Measurements from ENCODE around the gene RELA.

Gene RELA

GRCh38 chr11:65651589-65652510, 10.9 kb downstream of the RELA start:
- Histone ChIP-seq H2BK5ac (ENCODE audit: low read length) (peak overlapping the region; percentile 59), H3K79me1 (ENCODE audit: low read length) (no peaks in the 10 kb centered on the region), H3K4me1 (ENCODE audit: control insufficient read depth, low read depth, low read length) (peaks cover 2% of the 10 kb centered on the region), H3K27me3 (ENCODE audit: insufficient read depth, low read length, poor library complexity) (no peaks in the 10 kb centered on the region), H3K79me2 (ENCODE audit: control insufficient read depth, insufficient read depth, low read length) (no peaks in the 10 kb centered on the region), H3K23ac (ENCODE audit: low read length) (no peak overlapping the region), H4K8ac (ENCODE audit: low read depth, low read length) (no peak overlapping the region), H3K4me2 (ENCODE audit: low read length) (peak overlapping the region; percentile 94), H2BK15ac (replicated peaks; ENCODE audit: low read depth) (no peak overlapping the region), H2BK120ac (ENCODE audit: low read depth, low read length) (no peak overlapping the region), H3K56ac (ENCODE audit: low read length) (peak overlapping the region; percentile 96), H2AK5ac (ENCODE audit: low read length) (peak overlapping the region; percentile 30), H3K27ac (ENCODE audit: low read depth, low read length) (peak overlapping the region; percentile 57), H3K18ac (ENCODE audit: low read length) (no peak overlapping the region), H3K4me3 (ENCODE audit: low read length) (peak overlapping the region; percentile 43), H3K9ac (ENCODE audit: low read length) (peak overlapping the region; percentile 89), H3K4ac (ENCODE audit: low read depth, low read length) (no peak overlapping the region), H3K36me3 (ENCODE audit: control insufficient read depth, insufficient read depth, low read length) (no peaks in the 10 kb centered on the region), H4K5ac (ENCODE audit: low read length) (no peak overlapping the region)
- no peak for DNase-seq
- no CpG with 5 or more reads among the region's 28 CpGs for WGBS (ENCODE audit: extremely low coverage, insufficient coverage, low lambda C conversion rate)

- no peak overlapping the region for H4K5ac ChIP-seq (ENCODE audit: low read length)
- no peak overlapping the region for H3K4me3 ChIP-seq (ENCODE audit: low read length)
- H3K27ac ChIP-seq (ENCODE audit: low read depth, low read length) = no peak overlapping the region
- H3K9ac ChIP-seq (ENCODE audit: low read length) = no peak overlapping the region
- H3K79me2 ChIP-seq (ENCODE audit: control insufficient read depth, insufficient read depth, low read length) = no peaks in the 10 kb centered on the region
- H4K8ac ChIP-seq (ENCODE audit: low read depth, low read length) = no peak overlapping the region
- no peak overlapping the region for H3K4ac ChIP-seq (ENCODE audit: low read depth, low read length)
- H3K4me1 ChIP-seq (ENCODE audit: control insufficient read depth, low read depth, low read length) = peaks cover 2% of the 10 kb centered on the region
- H3K18ac ChIP-seq (ENCODE audit: low read length) = no peak overlapping the region
- H3K79me1 ChIP-seq (ENCODE audit: low read length) = no peaks in the 10 kb centered on the region
- H2BK15ac ChIP-seq (replicated peaks; ENCODE audit: low read depth) = no peak overlapping the region
- no peak for DNase-seq
- H3K23ac ChIP-seq (ENCODE audit: low read length) = no peak overlapping the region
- H3K36me3 ChIP-seq (ENCODE audit: control insufficient read depth, insufficient read depth, low read length) = no peaks in the 10 kb centered on the region
- H3K4me2 ChIP-seq (ENCODE audit: low read length) = no peak overlapping the region
- no peak overlapping the region for H2AK5ac ChIP-seq (ENCODE audit: low read length)
- H3K56ac ChIP-seq (ENCODE audit: low read length) = no peak overlapping the region
- no peak overlapping the region for H2BK5ac ChIP-seq (ENCODE audit: low read length)
- no peak overlapping the region for H2BK120ac ChIP-seq (ENCODE audit: low read depth, low read length)
- WGBS (ENCODE audit: extremely low coverage, insufficient coverage, low lambda C conversion rate) = no CpG with 5 or more reads among the region's 3 CpGs
- no peaks in the 10 kb centered on the region for H3K27me3 ChIP-seq (ENCODE audit: insufficient read depth, low read length, poor library complexity)
These were observed 11.5 kb downstream of the RELA start for GRCh38 chr11:65651339-65651588.

- no peak overlapping the region for H4K5ac ChIP-seq (ENCODE audit: low read length)
- H3K18ac ChIP-seq (ENCODE audit: low read length) = no peak overlapping the region
- H3K27me3 ChIP-seq (ENCODE audit: insufficient read depth, low read length, poor library complexity) = no peaks in the 10 kb centered on the region
- H3K56ac ChIP-seq (ENCODE audit: low read length) = no peak overlapping the region
- no peaks in the 10 kb centered on the region for H3K79me2 ChIP-seq (ENCODE audit: control insufficient read depth, insufficient read depth, low read length)
- H2AK5ac ChIP-seq (ENCODE audit: low read length) = no peak overlapping the region
- DNase-seq = peak; percentile 21
- H3K4me3 ChIP-seq (ENCODE audit: low read length) = no peak overlapping the region
- H3K23ac ChIP-seq (ENCODE audit: low read length) = no peak overlapping the region
- no peak overlapping the region for H3K27ac ChIP-seq (ENCODE audit: low read depth, low read length)
- no peak overlapping the region for H2BK120ac ChIP-seq (ENCODE audit: low read depth, low read length)
- no peak overlapping the region for H2BK5ac ChIP-seq (ENCODE audit: low read length)
- H3K36me3 ChIP-seq (ENCODE audit: control insufficient read depth, insufficient read depth, low read length) = no peaks in the 10 kb centered on the region
- no peak overlapping the region for H2BK15ac ChIP-seq (replicated peaks; ENCODE audit: low read depth)
- H4K8ac ChIP-seq (ENCODE audit: low read depth, low read length) = no peak overlapping the region
- no CpG with 5 or more reads among the region's 20 CpGs for WGBS (ENCODE audit: extremely low coverage, insufficient coverage, low lambda C conversion rate)
- H3K4me2 ChIP-seq (ENCODE audit: low read length) = no peak overlapping the region
- H3K4ac ChIP-seq (ENCODE audit: low read depth, low read length) = no peak overlapping the region
- no peaks in the 10 kb centered on the region for H3K79me1 ChIP-seq (ENCODE audit: low read length)
- no peak overlapping the region for H3K9ac ChIP-seq (ENCODE audit: low read length)
- peaks cover 2% of the 10 kb centered on the region for H3K4me1 ChIP-seq (ENCODE audit: control insufficient read depth, low read depth, low read length)
These were observed 12.0 kb downstream of the RELA start for GRCh38 chr11:65650547-65651338.

- Histone ChIP-seq H3K23ac (ENCODE audit: low read length) (no peak overlapping the region), H3K79me1 (ENCODE audit: low read length) (no peaks in the 10 kb centered on the region), H3K56ac (ENCODE audit: low read length) (no peak overlapping the region), H3K9ac (ENCODE audit: low read length) (no peak overlapping the region), H2BK5ac (ENCODE audit: low read length) (no peak overlapping the region), H3K4ac (ENCODE audit: low read depth, low read length) (no peak overlapping the region), H2BK15ac (replicated peaks; ENCODE audit: low read depth) (no peak overlapping the region), H4K5ac (ENCODE audit: low read length) (no peak overlapping the region), H3K27me3 (ENCODE audit: insufficient read depth, low read length, poor library complexity) (no peaks in the 10 kb centered on the region), H3K36me3 (ENCODE audit: control insufficient read depth, insufficient read depth, low read length) (no peaks in the 10 kb centered on the region), H2BK120ac (ENCODE audit: low read depth, low read length) (no peak overlapping the region), H3K4me1 (ENCODE audit: control insufficient read depth, low read depth, low read length) (peaks cover 2% of the 10 kb centered on the region), H3K27ac (ENCODE audit: low read depth, low read length) (no peak overlapping the region), H3K18ac (ENCODE audit: low read length) (no peak overlapping the region), H2AK5ac (ENCODE audit: low read length) (no peak overlapping the region), H3K4me3 (ENCODE audit: low read length) (no peak overlapping the region), H3K4me2 (ENCODE audit: low read length) (no peak overlapping the region), H4K8ac (ENCODE audit: low read depth, low read length) (no peak overlapping the region), H3K79me2 (ENCODE audit: control insufficient read depth, insufficient read depth, low read length) (no peaks in the 10 kb centered on the region)
- WGBS (ENCODE audit: extremely low coverage, insufficient coverage, low lambda C conversion rate) = no CpG with 5 or more reads among the region's 16 CpGs
- DNase-seq = no peak
These were observed 12.8 kb downstream of the RELA start for GRCh38 chr11:65649656-65650546.

- Histone ChIP-seq H2BK15ac (replicated peaks; ENCODE audit: low read depth) (no peak overlapping the region), H3K27ac (ENCODE audit: low read depth, low read length) (no peak overlapping the region), H2BK120ac (ENCODE audit: low read depth, low read length) (no peak overlapping the region), H4K8ac (ENCODE audit: low read depth, low read length) (no peak overlapping the region), H3K9ac (ENCODE audit: low read length) (no peak overlapping the region), H3K4ac (ENCODE audit: low read depth, low read length) (no peak overlapping the region), H2AK5ac (ENCODE audit: low read length) (no peak overlapping the region), H3K4me3 (ENCODE audit: low read length) (no peak overlapping the region), H3K23ac (ENCODE audit: low read length) (no peak overlapping the region), H2BK5ac (ENCODE audit: low read length) (no peak overlapping the region), H3K36me3 (ENCODE audit: control insufficient read depth, insufficient read depth, low read length) (no peaks in the 10 kb centered on the region), H3K79me1 (ENCODE audit: low read length) (no peaks in the 10 kb centered on the region), H4K5ac (ENCODE audit: low read length) (no peak overlapping the region), H3K4me2 (ENCODE audit: low read length) (no peak overlapping the region), H3K56ac (ENCODE audit: low read length) (no peak overlapping the region), H3K27me3 (ENCODE audit: insufficient read depth, low read length, poor library complexity) (no peaks in the 10 kb centered on the region), H3K18ac (ENCODE audit: low read length) (no peak overlapping the region), H3K79me2 (ENCODE audit: control insufficient read depth, insufficient read depth, low read length) (no peaks in the 10 kb centered on the region), H3K4me1 (ENCODE audit: control insufficient read depth, low read depth, low read length) (peaks cover 2% of the 10 kb centered on the region)
- no peak for DNase-seq
- WGBS (ENCODE audit: extremely low coverage, insufficient coverage, low lambda C conversion rate) = no CpG with 5 or more reads among the region's 12 CpGs
These were observed 13.7 kb downstream of the RELA start for GRCh38 chr11:65648997-65649493.
